ENCODE measurements around the gene HBEGF.

Gene HBEGF

DNA sequence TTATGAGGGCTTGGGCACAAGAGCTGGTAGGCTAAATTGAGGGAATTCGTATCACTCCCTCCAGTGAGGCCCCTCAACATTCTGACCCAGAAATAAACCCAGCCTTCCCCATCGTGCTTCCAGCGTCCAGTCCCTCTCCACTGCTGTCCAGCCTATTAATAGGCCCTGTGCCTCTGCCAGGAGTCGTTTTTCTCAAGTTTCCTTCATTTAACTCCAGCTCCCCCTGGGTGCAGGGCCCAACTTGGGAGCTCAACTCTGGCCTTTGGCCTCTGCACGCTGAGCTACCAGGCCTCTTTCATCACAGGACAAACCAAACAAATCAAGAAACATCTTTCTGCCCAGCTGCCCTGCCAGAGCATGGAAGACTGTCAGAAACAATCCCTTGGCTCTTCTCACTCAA is 10.0 kb downstream of the HBEGF start:
- no peak for DNase-seq (ENCODE audit: low read depth in 2 of 2)

GRCh38 chr5:140331638-140332037 is 14.8 kb downstream of the HBEGF start:
- DNase-seq (ENCODE audit: low read depth in 2 of 2), result no peak

GRCh38 chr5:140329739-140330481 is 16.5 kb downstream of the HBEGF start:
- DNase-seq (ENCODE audit: low read depth in 2 of 2), result no peak

DNA sequence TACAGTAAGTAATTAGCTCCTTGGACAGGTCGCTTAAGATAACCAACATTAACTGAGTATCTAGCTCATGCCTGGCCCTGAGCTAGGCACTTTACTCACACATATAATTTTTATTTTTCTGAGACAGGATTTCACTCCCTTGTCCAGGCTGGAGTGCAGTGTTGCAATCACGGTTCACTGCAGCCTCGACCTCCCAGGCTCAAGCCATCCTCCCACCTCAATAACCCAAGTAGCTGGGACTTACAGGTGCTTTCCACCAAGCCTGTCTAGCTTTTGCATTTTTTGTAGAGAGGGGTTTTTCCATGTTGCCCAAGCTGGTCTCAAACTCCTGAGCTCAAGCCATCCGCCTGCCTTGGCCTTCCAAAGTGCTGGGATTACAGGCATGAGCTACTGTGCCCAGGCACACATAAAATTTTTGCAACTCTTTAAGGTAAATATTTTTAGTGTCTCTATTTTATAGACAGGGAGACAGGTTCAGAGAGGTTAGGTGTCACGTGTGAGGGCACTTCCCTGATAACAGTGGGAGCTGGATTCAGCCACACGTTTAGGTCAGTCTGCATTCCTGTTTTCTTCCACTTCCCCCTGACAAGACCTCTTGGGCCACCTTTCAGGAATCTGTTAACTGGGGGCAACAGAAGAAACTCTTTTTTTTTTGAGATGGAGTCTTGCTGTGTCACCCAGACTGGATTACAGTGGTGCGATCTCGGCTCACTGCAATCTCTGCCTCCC is 18.2 kb downstream of the HBEGF start:
- DNase-seq (ENCODE audit: low read depth in 2 of 2), result no peak

GRCh38 chr5:140327589-140327988 is 18.8 kb downstream of the HBEGF start:
- no peak for DNase-seq (ENCODE audit: low read depth in 2 of 2)

GRCh38 chr5:140325486-140325885 is 20.9 kb downstream of the HBEGF start:
- no peak for DNase-seq (ENCODE audit: low read depth in 2 of 2)

- no peak for DNase-seq (ENCODE audit: low read depth in 2 of 2)
Observed at GRCh38 chr5:140324617-140325241, 21.7 kb downstream of the HBEGF start.

DNA sequence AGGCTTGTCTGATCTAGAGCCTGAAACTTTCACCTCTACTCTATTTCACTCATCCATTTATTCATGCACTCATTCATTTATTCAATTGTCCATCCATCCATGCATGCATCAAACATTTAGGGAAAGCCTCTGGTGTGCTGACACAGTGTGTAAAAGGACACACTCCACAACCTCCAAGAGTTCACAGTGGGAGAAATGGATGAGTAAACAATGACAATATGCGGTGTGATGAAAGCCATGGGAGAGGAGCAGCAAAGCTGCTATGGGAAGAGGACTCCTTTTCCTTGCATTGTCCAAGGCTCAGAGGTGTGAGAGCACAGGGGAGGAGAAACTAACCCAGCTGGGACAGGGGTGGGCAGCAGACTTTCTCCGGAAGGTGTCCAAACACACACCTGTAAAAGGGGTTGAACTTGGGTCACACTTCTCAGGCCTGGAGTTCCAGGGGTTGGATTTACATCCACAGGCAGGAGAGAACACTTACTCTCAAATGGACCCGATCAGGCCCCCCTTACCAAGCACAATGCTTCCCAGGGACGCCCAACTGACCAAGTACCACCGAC is 22.3 kb downstream of the HBEGF start:
- no peak for DNase-seq (ENCODE audit: low read depth in 2 of 2)

- DNase-seq (ENCODE audit: low read depth in 2 of 2), result no peak
Observed at GRCh38 chr5:140322751-140323731, 23.4 kb downstream of the HBEGF start.

- no peak for DNase-seq (ENCODE audit: low read depth in 2 of 2)
Observed at GRCh38 chr5:140321796-140322195, 24.6 kb downstream of the HBEGF start.

DNA sequence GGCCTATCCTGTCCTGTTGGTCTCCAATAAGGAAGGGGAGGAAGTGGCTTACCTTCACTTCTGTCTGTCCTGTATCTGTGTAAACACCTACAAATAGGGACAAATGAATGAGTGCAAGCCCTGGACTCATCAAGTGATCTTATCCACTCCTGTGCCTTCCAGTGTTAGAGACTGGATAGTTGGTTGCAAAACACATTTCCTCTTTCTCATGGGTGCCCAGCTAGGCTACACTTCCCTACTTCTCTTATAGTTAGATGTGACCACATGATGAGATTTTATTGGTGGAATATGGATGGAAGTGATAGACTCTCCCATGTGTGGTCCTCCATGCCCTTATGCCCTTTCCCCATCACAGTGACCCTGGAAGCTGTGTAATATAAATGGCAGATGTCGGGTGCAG is 26.6 kb downstream of the HBEGF start:
- DNase-seq (ENCODE audit: low read depth in 2 of 2), result no peak

- DNase-seq (ENCODE audit: low read depth in 2 of 2), result no peak
Observed at GRCh38 chr5:140318792-140319191, 27.6 kb downstream of the HBEGF start.

- DNase-seq (ENCODE audit: low read depth in 2 of 2), result no peak
Observed at GRCh38 chr5:140317859-140318258, 28.5 kb downstream of the HBEGF start.

DNA sequence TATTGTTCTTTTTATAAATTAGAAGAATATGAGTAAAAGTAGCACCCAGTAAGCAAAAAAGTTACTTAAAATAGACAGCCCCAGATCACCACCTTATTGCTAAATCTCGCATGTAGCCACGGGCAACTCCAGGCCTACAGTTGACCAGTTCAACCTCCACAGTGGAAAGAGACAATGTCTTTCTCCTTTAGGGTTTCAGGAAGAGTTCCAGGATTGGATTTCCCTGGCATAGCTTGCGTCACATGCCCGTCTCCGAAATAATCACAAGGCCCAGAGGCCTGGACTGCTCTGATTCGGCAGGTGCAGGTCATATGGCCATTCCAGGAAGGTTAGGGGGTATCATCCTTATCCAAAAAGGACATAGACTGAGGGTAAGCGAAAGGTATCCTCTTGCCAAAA is 33.6 kb downstream of the HBEGF start:
- DNase-seq (ENCODE audit: low read depth in 2 of 2), result no peak

DNA sequence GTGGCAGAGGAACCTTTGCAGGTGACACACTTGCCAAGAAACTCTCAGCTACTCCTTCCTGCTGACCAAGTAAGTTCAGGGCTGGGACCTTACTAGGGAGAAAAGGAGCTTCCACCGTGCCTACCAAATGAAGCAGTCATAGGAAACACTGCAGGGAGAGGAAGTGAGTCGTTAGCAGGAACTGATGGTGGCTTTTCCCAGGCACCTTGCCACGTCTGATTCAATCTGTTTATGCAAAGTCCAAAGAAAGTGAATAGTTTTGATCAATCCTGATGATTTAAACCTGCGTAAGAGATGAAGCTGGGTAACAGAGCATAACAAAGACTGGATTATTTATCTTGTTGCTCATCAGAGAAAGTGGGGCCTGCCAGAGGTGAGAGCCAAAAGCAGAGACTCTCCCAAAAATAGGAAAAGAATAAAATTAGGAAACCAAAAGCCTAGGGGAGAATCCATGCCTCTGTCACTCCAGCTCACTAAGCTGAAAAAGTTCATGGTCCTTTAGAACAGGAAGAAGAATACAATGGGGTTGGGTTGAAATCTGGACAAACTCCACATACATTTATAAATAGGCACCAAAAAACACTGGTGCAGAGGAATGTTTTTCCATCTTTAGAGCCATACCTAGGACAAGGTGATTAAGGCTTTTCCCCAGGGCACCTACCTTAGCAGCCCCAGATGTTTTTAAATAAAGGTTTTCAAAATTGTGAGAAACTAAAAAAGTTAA is 34.2 kb downstream of the HBEGF start:
- DNase-seq (ENCODE audit: low read depth in 2 of 2), result no peak

GRCh38 chr5:140311011-140311467 is 35.4 kb downstream of the HBEGF start:
- no peak for DNase-seq (ENCODE audit: low read depth in 2 of 2)

GRCh38 chr5:140310434-140310833 is 36.0 kb downstream of the HBEGF start:
- no peak for DNase-seq (ENCODE audit: low read depth in 2 of 2)

DNA sequence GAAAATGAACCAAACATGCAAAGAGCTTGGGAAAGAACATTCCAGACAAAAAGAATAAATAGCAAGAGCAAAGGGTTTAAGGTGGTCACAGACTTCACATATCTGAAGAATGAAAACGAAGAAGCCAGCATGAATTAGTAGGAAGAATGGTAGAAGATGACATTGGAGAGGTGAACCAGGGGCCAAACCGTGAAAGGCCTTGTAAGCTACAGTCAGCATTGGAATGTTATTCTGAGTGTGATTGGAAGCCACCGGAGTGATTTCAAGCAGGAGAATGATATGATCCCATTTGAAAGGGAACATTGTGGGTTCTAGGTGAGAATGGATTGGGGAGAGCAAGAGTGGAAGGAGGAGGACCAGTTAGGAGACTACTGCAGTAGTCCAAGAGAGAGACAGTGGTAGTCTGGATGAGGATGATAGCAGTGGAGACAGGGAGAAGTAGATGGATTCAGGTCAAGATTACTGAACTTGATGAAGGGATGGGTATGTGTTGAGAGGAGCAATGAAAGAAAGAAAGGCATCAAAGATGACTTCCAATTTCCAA is 36.6 kb downstream of the HBEGF start:
- DNase-seq (ENCODE audit: low read depth in 2 of 2), result no peak

DNA sequence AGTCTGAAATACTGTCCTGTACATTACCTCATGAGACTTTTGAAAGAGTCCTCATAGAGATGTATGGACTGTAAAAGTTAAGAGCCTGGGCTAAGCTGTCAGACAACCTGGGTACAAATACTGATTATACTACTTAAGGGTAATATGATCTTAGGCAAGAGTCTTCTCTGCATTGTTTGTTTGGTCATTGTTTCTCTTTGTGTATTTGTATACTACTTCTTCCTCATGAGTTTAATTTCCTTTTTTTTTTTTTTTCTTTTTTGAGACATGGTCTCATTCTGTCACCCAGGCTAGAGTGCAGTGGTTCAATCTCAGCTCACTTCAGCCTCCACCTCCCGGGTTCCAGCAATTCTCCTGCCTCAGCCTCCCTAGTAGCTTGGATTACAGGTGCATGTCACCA is 40.9 kb downstream of the HBEGF start:
- DNase-seq (ENCODE audit: low read depth in 2 of 2), result no peak

GRCh38 chr5:140303966-140304365 is 42.4 kb downstream of the HBEGF start:
- DNase-seq (ENCODE audit: low read depth in 2 of 2), result no peak

Measured in stimulated activated CD4-positive, alpha-beta T cell treated with anti-CD3 and anti-CD28 coated beads, Interleukin-15, amount 100 ng/mL, for 48 hours (primary cell).